ENCODE results near the gene GDF7.

GRCh38 chr2:20698916-20699613 is 32.1 kb downstream of the GDF7 start:
- TF ChIP-seq POLR2A (IDR thresholded peaks at IDR 0.05; ENCODE audit: low read depth, low read length) (no peak), CTCF (IDR thresholded peaks at IDR 0.05; ENCODE audit: extremely low read depth in 1 of 2, insufficient read depth in 1 of 2, low read depth in 1 of 2, low read length in 2 of 2) (no peak), POLR2AphosphoS5 (IDR thresholded peaks at IDR 0.05; ENCODE audit: insufficient read depth, low read depth, low read length) (no peak), MAX (IDR thresholded peaks at IDR 0.05; ENCODE audit: insufficient read depth, insufficient read length) (no peak), MYC (IDR thresholded peaks at IDR 0.05; ENCODE audit: low read depth, low read length) (no peak), EZH2 (IDR thresholded peaks at IDR 0.05; ENCODE audit: borderline replicate concordance, low read depth, low read length, severe bottlenecking) (no peak), FOS (IDR thresholded peaks at IDR 0.05; ENCODE audit: borderline replicate concordance, insufficient read depth, low read length) (no peak), GATA2 (IDR thresholded peaks at IDR 0.05; ENCODE audit: insufficient read depth, insufficient read length, low read depth, low read length) (no peak), JUN (IDR thresholded peaks at IDR 0.05; ENCODE audit: borderline replicate concordance, insufficient read depth, insufficient read length, low read depth) (no peak)
